ENCODE data around the gene MS4A4E.

Gene MS4A4E

DNA sequence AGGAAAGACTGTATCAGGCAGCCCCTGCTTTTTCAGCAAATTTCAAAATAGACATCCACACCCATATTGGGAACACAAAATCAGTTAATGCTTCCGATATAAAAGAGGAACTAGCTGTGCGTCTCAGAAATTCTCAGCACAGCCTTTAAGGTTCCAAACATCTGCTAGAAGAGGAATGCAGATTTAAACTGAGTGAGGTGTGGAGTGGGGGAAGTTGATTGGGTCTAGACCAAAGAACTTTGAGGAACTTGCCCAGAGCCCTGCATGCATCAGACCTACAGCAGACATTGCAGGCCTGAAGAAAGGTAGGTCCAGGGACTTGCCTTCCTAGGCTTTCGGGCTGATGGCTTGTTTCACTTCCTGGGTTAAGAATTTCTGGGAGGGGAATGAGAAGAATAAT, 37.5 kb upstream of the MS4A4E start, which contains the start of gene MS4A4A:
Gene MS4A4A, plus strand, starts transcription at position 255 of the 400 bp plus-strand sequence. Its CDS starts 10 bp downstream, at position 265.
- TF ChIP-seq REST (IDR thresholded peaks at IDR 0.05; ENCODE audit: insufficient read depth in 1 of 2, low read depth in 2 of 2, low read length in 2 of 2), result no peak

DNA sequence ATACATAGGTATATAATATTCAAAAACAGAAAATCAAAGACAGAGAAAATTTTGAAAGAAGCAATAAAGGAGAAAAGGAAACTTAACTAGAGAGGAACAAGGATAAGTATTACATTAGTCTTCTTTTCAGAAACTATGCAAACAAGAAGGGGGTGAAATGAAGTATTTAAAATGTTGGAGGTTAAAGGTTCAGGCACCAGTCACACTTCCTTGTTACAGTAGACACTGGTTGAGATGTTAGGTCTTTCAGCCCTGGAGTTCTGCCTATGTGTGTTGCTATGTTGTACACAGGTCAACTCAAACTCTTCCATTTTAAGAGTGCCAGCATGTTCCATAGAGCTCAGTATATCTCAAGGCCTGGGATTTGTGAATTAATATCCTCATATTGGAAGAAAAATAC, 31.5 kb upstream of the MS4A4E start:
- TF ChIP-seq REST (IDR thresholded peaks at IDR 0.05; ENCODE audit: insufficient read depth in 1 of 2, low read depth in 2 of 2, low read length in 2 of 2) (no peak), SIN3A (IDR thresholded peaks at IDR 0.05; ENCODE audit: borderline replicate concordance, insufficient read depth, low read length) (no peak), FOXP2 (optimal IDR thresholded peaks at IDR 0.05; ENCODE audit: borderline replicate concordance, extremely low read depth, extremely low read length, insufficient read depth) (no peak), POLR2AphosphoS5 (IDR thresholded peaks at IDR 0.05; ENCODE audit: low read depth, low read length) (no peak), TAF1 (IDR thresholded peaks at IDR 0.05; ENCODE audit: borderline replicate concordance, insufficient read depth, low read length) (no peak)

- TF ChIP-seq SIN3A (IDR thresholded peaks at IDR 0.05; ENCODE audit: borderline replicate concordance, insufficient read depth, low read length), result no peak
- no peak for TF ChIP-seq POLR2AphosphoS5 (IDR thresholded peaks at IDR 0.05; ENCODE audit: low read depth, low read length)
- TF ChIP-seq FOXP2 (optimal IDR thresholded peaks at IDR 0.05; ENCODE audit: borderline replicate concordance, extremely low read depth, extremely low read length, insufficient read depth), result no peak
- no peak for TF ChIP-seq TAF1 (IDR thresholded peaks at IDR 0.05; ENCODE audit: borderline replicate concordance, insufficient read depth, low read length)
- TF ChIP-seq REST (IDR thresholded peaks at IDR 0.05; ENCODE audit: insufficient read depth in 1 of 2, low read depth in 2 of 2, low read length in 2 of 2), result no peak
Observed at GRCh38 chr11:60265373-60266214, 22.7 kb upstream of the MS4A4E start.

- TF ChIP-seq SIN3A (IDR thresholded peaks at IDR 0.05; ENCODE audit: borderline replicate concordance, insufficient read depth, low read length) (no peak), TAF1 (IDR thresholded peaks at IDR 0.05; ENCODE audit: borderline replicate concordance, insufficient read depth, low read length) (no peak), FOXP2 (optimal IDR thresholded peaks at IDR 0.05; ENCODE audit: borderline replicate concordance, extremely low read depth, extremely low read length, insufficient read depth) (no peak), REST (IDR thresholded peaks at IDR 0.05; ENCODE audit: insufficient read depth in 1 of 2, low read depth in 2 of 2, low read length in 2 of 2) (no peak), POLR2AphosphoS5 (IDR thresholded peaks at IDR 0.05; ENCODE audit: low read depth, low read length) (no peak)
Observed at GRCh38 chr11:60264644-60265043, 21.7 kb upstream of the MS4A4E start.
